ENCODE data around the gene PGD. TPM values are rescaled to one million over a fixed set of nuclear protein-coding genes. Genes with fewer than 3 reads are reported as not detected.

PGD gene
- total and polyA plus RNA-seq, 7 experiments from 2014 or later: 42.0 to 110 (median 47.0) TPM

GRCh38 chr1:10383630-10384029 is 15.2 kb upstream of the PGD start:
- H3K4me1 Mint-ChIP-seq: peaks cover 5 to 11% (median 10%) of the 10 kb centered on the region in 7 donors
- DNase-seq (no peak), ATAC-seq (no peak)
- H3K36me3 ChIP-seq (ENCODE audit: control insufficient read depth in 2 of 3, insufficient read depth in 3 of 3, low read length in 3 of 3): no peaks in the 10 kb centered on the region
- no peak overlapping the region for H3K27ac Mint-ChIP-seq
- H3K9me3 Mint-ChIP-seq: peaks cover 0 to 2% (median 0%) of the 10 kb centered on the region in 11 donors
- H3K4me3 ChIP-seq (ENCODE audit: low read length): no peak overlapping the region
- no peak overlapping the region for H3K27ac ChIP-seq (ENCODE audit: low read depth, low read length)
- intact Hi-C loops (cut with micrococcal nuclease): no loop called here
- H3K27me3 ChIP-seq (ENCODE audit: control insufficient read depth in 2 of 2, insufficient read depth in 2 of 2, low read length in 2 of 2): no peaks in the 10 kb centered on the region
- POLR2A ChIA-PET: no interaction called here
- H3K4me1 ChIP-seq (ENCODE audit: control insufficient read depth in 2 of 2, insufficient read depth in 2 of 2, low read length in 2 of 2): no peaks in the 10 kb centered on the region
- no peaks in the 10 kb centered on the region for H3K27me3 Mint-ChIP-seq
- H3K4me3 Mint-ChIP-seq: no peak overlapping the region
- H3K9me3 ChIP-seq (ENCODE audit: control insufficient read depth in 2 of 3, low read length in 3 of 3): no peaks in the 10 kb centered on the region
- CTCF ChIA-PET: no interaction called here
- H3K36me3 Mint-ChIP-seq: peaks cover 0 to 18% (median 3%) of the 10 kb centered on the region in 5 donors

GRCh38 chr1:10384219-10384618 is 14.6 kb upstream of the PGD start:
- peaks cover 0 to 2% (median 0%) of the 10 kb centered on the region in 11 donors for H3K9me3 Mint-ChIP-seq
- H3K4me3 Mint-ChIP-seq: no peak overlapping the region
- ChIA-PET POLR2A (no interaction called here), CTCF (interaction anchor here (0.7 kb wide), 1 partner anchor 46 kb away, joined by 3 read pairs; no protein-coding TSS in a partner anchor)
- no peaks in the 10 kb centered on the region for H3K9me3 ChIP-seq (ENCODE audit: control insufficient read depth in 2 of 3, low read length in 3 of 3)
- H3K4me3 ChIP-seq (ENCODE audit: low read length): no peak overlapping the region
- DNase-seq (no peak), ATAC-seq (no peak)
- H3K27ac ChIP-seq (ENCODE audit: low read depth, low read length): no peak overlapping the region
- H3K27ac Mint-ChIP-seq: no peak overlapping the region
- no peaks in the 10 kb centered on the region for H3K27me3 ChIP-seq (ENCODE audit: control insufficient read depth in 2 of 2, insufficient read depth in 2 of 2, low read length in 2 of 2)
- no peaks in the 10 kb centered on the region for H3K27me3 Mint-ChIP-seq
- H3K4me1 Mint-ChIP-seq: peaks cover 5 to 12% (median 10%) of the 10 kb centered on the region in 7 donors
- no peaks in the 10 kb centered on the region for H3K4me1 ChIP-seq (ENCODE audit: control insufficient read depth in 2 of 2, insufficient read depth in 2 of 2, low read length in 2 of 2)
- no peaks in the 10 kb centered on the region for H3K36me3 ChIP-seq (ENCODE audit: control insufficient read depth in 2 of 3, insufficient read depth in 3 of 3, low read length in 3 of 3)
- intact Hi-C loops (cut with micrococcal nuclease): no loop called here
- peaks cover 0 to 14% (median 0%) of the 10 kb centered on the region in 5 donors for H3K36me3 Mint-ChIP-seq

GRCh38 chr1:10386761-10387676 is 11.8 kb upstream of the PGD start:
- no peaks in the 10 kb centered on the region for H3K9me3 ChIP-seq (ENCODE audit: control insufficient read depth in 2 of 3, low read length in 3 of 3)
- no peak overlapping the region for H3K27ac Mint-ChIP-seq
- ATAC-seq: no peak
- no peaks in the 10 kb centered on the region for H3K27me3 Mint-ChIP-seq
- intact Hi-C loops (cut with micrococcal nuclease): no loop called here
- no peak overlapping the region for H3K4me3 Mint-ChIP-seq
- no peaks in the 10 kb centered on the region for H3K36me3 ChIP-seq (ENCODE audit: control insufficient read depth in 2 of 3, insufficient read depth in 3 of 3, low read length in 3 of 3)
- H3K27me3 ChIP-seq (ENCODE audit: control insufficient read depth in 2 of 2, insufficient read depth in 2 of 2, low read length in 2 of 2): no peaks in the 10 kb centered on the region
- no peak overlapping the region for H3K27ac ChIP-seq (ENCODE audit: low read depth, low read length)
- CTCF ChIA-PET: no interaction called here
- H3K36me3 Mint-ChIP-seq: peaks cover 0 to 14% (median 0%) of the 10 kb centered on the region in 5 donors
- peaks cover 0 to 2% (median 0%) of the 10 kb centered on the region in 11 donors for H3K9me3 Mint-ChIP-seq
- no peak overlapping the region for H3K4me3 ChIP-seq (ENCODE audit: low read length)
- H3K4me1 Mint-ChIP-seq: peaks cover 5 to 12% (median 10%) of the 10 kb centered on the region in 7 donors
- no peaks in the 10 kb centered on the region for H3K4me1 ChIP-seq (ENCODE audit: control insufficient read depth in 2 of 2, insufficient read depth in 2 of 2, low read length in 2 of 2)
- DNase-seq: no peak
- POLR2A ChIA-PET: interaction anchor here (1.1 kb wide), 1 partner anchor 11 kb away, joined by 3 read pairs; no protein-coding TSS in a partner anchor

GRCh38 chr1:10387677-10388386 is 11.0 kb upstream of the PGD start:
- peak; percentile 75 for ATAC-seq

GRCh38 chr1:10388387-10388715 is 10.5 kb upstream of the PGD start:
- no peaks in the 10 kb centered on the region for H3K9me3 ChIP-seq (ENCODE audit: control insufficient read depth in 2 of 3, low read length in 3 of 3)
- Mint-ChIP-seq H3K4me3 (no peak overlapping the region), H3K9me3 (no peaks in the 10 kb centered on the region), H3K27me3 (no peaks in the 10 kb centered on the region), H3K36me3 (peaks cover 0 to 6% (median 0%) of the 10 kb centered on the region in 5 donors), H3K27ac (peak overlapping the region in 1 of 9 donors; percentile 17), H3K4me1 (peaks cover 5 to 11% (median 8%) of the 10 kb centered on the region in 7 donors)
- H3K4me3 ChIP-seq (ENCODE audit: low read length): no peak overlapping the region
- intact Hi-C loops (cut with micrococcal nuclease): loop anchor here (1.0 kb wide), 1 partner anchor 10 kb away; no protein-coding TSS in a partner anchor
- DNase-seq: no peak
- ChIA-PET POLR2A (interaction anchor here (1.1 kb wide), 1 partner anchor 10 kb away, joined by 3 read pairs; no protein-coding TSS in a partner anchor), CTCF (no interaction called here)
- ATAC-seq: peak; percentile 40
- H3K27ac ChIP-seq (ENCODE audit: low read depth, low read length): no peak overlapping the region
- no peaks in the 10 kb centered on the region for H3K36me3 ChIP-seq (ENCODE audit: control insufficient read depth in 2 of 3, insufficient read depth in 3 of 3, low read length in 3 of 3)
- H3K4me1 ChIP-seq (ENCODE audit: control insufficient read depth in 2 of 2, insufficient read depth in 2 of 2, low read length in 2 of 2): no peaks in the 10 kb centered on the region
- H3K27me3 ChIP-seq (ENCODE audit: control insufficient read depth in 2 of 2, insufficient read depth in 2 of 2, low read length in 2 of 2): no peaks in the 10 kb centered on the region

More at GRCh38 chr1:10387677-10388386, 11.0 kb upstream of the PGD start:
- Mint-ChIP-seq H3K27ac (peak overlapping the region in 1 of 9 donors; percentile 17), H3K27me3 (no peaks in the 10 kb centered on the region), H3K36me3 (peaks cover 0 to 11% (median 0%) of the 10 kb centered on the region in 5 donors), H3K9me3 (peaks cover 0 to under 1% (median 0%) of the 10 kb centered on the region in 11 donors), H3K4me3 (no peak overlapping the region), H3K4me1 (peaks cover 5 to 11% (median 10%) of the 10 kb centered on the region in 7 donors)
- intact Hi-C loops (cut with micrococcal nuclease): loop anchor here (1.0 kb wide), 1 partner anchor 10 kb away; no protein-coding TSS in a partner anchor
- DNase-seq: peak in 5 of 9 donors; percentile 11 to 27 (median 20)
- no peaks in the 10 kb centered on the region for H3K36me3 ChIP-seq (ENCODE audit: control insufficient read depth in 2 of 3, insufficient read depth in 3 of 3, low read length in 3 of 3)
- H3K27ac ChIP-seq (ENCODE audit: low read depth, low read length): no peak overlapping the region
- no peaks in the 10 kb centered on the region for H3K9me3 ChIP-seq (ENCODE audit: control insufficient read depth in 2 of 3, low read length in 3 of 3)
- ChIA-PET POLR2A (interaction anchor here (1.1 kb wide), 1 partner anchor 11 kb away, joined by 3 read pairs; no protein-coding TSS in a partner anchor), CTCF (no interaction called here)
- no peaks in the 10 kb centered on the region for H3K27me3 ChIP-seq (ENCODE audit: control insufficient read depth in 2 of 2, insufficient read depth in 2 of 2, low read length in 2 of 2)
- no peak overlapping the region for H3K4me3 ChIP-seq (ENCODE audit: low read length)
- no peaks in the 10 kb centered on the region for H3K4me1 ChIP-seq (ENCODE audit: control insufficient read depth in 2 of 2, insufficient read depth in 2 of 2, low read length in 2 of 2)

GRCh38 chr1:10389271-10389973 is 9.4 kb upstream of the PGD start:
- no peaks in the 10 kb centered on the region for H3K27me3 Mint-ChIP-seq
- peaks cover 2 to 11% (median 8%) of the 10 kb centered on the region in 7 donors for H3K4me1 Mint-ChIP-seq
- Histone ChIP-seq H3K36me3 (ENCODE audit: control insufficient read depth in 2 of 3, insufficient read depth in 3 of 3, low read length in 3 of 3) (no peaks in the 10 kb centered on the region), H3K27ac (ENCODE audit: low read depth, low read length) (no peak overlapping the region), H3K9me3 (ENCODE audit: control insufficient read depth in 2 of 3, low read length in 3 of 3) (no peaks in the 10 kb centered on the region), H3K4me1 (ENCODE audit: control insufficient read depth in 2 of 2, insufficient read depth in 2 of 2, low read length in 2 of 2) (no peaks in the 10 kb centered on the region), H3K4me3 (ENCODE audit: low read length) (no peak overlapping the region), H3K27me3 (ENCODE audit: control insufficient read depth in 2 of 2, insufficient read depth in 2 of 2, low read length in 2 of 2) (no peaks in the 10 kb centered on the region)
- CTCF ChIA-PET: no interaction called here
- DNase-seq (no peak), ATAC-seq (no peak)
- peak overlapping the region in 1 of 9 donors; percentile 9 for H3K27ac Mint-ChIP-seq
- peaks cover 0 to 4% (median 0%) of the 10 kb centered on the region in 5 donors for H3K36me3 Mint-ChIP-seq
- POLR2A ChIA-PET: no interaction called here
- no peak overlapping the region for H3K4me3 Mint-ChIP-seq
- intact Hi-C loops (cut with micrococcal nuclease): no loop called here
- H3K9me3 Mint-ChIP-seq: peaks cover 0 to 7% (median 0%) of the 10 kb centered on the region in 11 donors

Data from naive thymus-derived CD4-positive, alpha-beta T cell (primary cell).